ENCODE measurements around the gene UBR4.

GRCh38 chr1:19198820-19199219 lies 11.2 kb downstream of the UBR4 start:
- TF ChIP-seq CTCF (IDR thresholded peaks at IDR 0.05; ENCODE audit: low read depth, low read length, poor library complexity, severe bottlenecking) (no peak), EZH2phosphoT487 (IDR thresholded peaks at IDR 0.05; ENCODE audit: borderline replicate concordance, low read length) (no peak)

Measured in DOHH2 (cell line).